Liver (tissue), 3 donors: ENCODE results near the gene ZNFX1.

Experiments used
- ATF3 ChIP-seq: IDR thresholded peaks from 2 replicates; pipeline ENCODE4 v1.6.1; 2016; ENCODE audit warnings: antibody characterized with exemption
- CTCF ChIP-seq: fragments of 150-350 bp; IDR thresholded peaks from 2 replicates; pipeline ENCODE4 v1.5.1; 2017; ENCODE audit warnings: improper control_type of control experiment, low read depth, low read length; ENCODE audit not compliant: missing input control
- EGR1 ChIP-seq, 2 donors: IDR thresholded peaks; 2 replicates each; pipeline ENCODE4 v1.6.1; 2016 to 2018; ENCODE audit warnings: antibody characterized with exemption in 2 of 2, low read depth in 2 of 2
- GABPA ChIP-seq, 2 donors: IDR thresholded peaks in 1 of 2; conservative IDR thresholded peaks in 1 of 2; 2 replicates each; pipeline ENCODE4 v1.6.1; 2016; ENCODE audit warnings: antibody characterized with exemption in 2 of 2, mild to moderate bottlenecking in 1 of 2, moderate library complexity in 1 of 2
- HNF4A ChIP-seq, 2 donors: conservative IDR thresholded peaks; 2 replicates each; pipeline ENCODE4 v1.6.1; 2016; ENCODE audit warnings: antibody characterized with exemption in 2 of 2, mild to moderate bottlenecking in 2 of 2
- HNF4G ChIP-seq: IDR thresholded peaks from 2 replicates; pipeline ENCODE4 v1.6.1; 2016; ENCODE audit warnings: antibody characterized with exemption
- JUND ChIP-seq, 2 donors: IDR thresholded peaks; 2 replicates each; pipeline ENCODE4 v1.6.1; 2016; ENCODE audit warnings: antibody characterized with exemption in 2 of 2
- MAX ChIP-seq: IDR thresholded peaks from 2 replicates; pipeline ENCODE4 v1.6.1; 2016; ENCODE audit warnings: antibody characterized with exemption
- NR2F2 ChIP-seq: IDR thresholded peaks from 2 replicates; pipeline ENCODE4 v1.6.1; 2016; ENCODE audit warnings: antibody characterized with exemption
- RAD21 ChIP-seq, 2 donors: IDR thresholded peaks; 2 replicates each; pipeline ENCODE4 v1.6.1; 2016; ENCODE audit warnings: antibody characterized with exemption in 2 of 2, mild to moderate bottlenecking in 2 of 2
- REST ChIP-seq: IDR thresholded peaks from 2 replicates; pipeline ENCODE4 v1.6.1; 2016; ENCODE audit warnings: antibody characterized with exemption, mild to moderate bottlenecking
- TAF1 ChIP-seq: conservative IDR thresholded peaks from 2 replicates; pipeline ENCODE4 v1.6.1; 2016; ENCODE audit warnings: antibody characterized with exemption, mild to moderate bottlenecking
- YY1 ChIP-seq: IDR thresholded peaks from 2 replicates; pipeline ENCODE4 v1.6.1; 2016; ENCODE audit warnings: antibody characterized with exemption, mild to moderate bottlenecking
- donor health status: healthy.
- donor health status: healthy.

GRCh38 chr20:49284818-49285217, 7.0 kb upstream of the ZNFX1 start:
- TF ChIP-seq CTCF (no peak), RAD21 (IDR thresholded peaks at IDR 0.05) (no peak), HNF4A (conservative IDR thresholded peaks at IDR 0.05) (no peak), MAX (no peak), TAF1 (no peak), EGR1 (IDR thresholded peaks at IDR 0.05; ENCODE audit: low read depth in 2 of 2) (no peak), YY1 (no peak), JUND (IDR thresholded peaks at IDR 0.05) (no peak), GABPA (IDR thresholded peaks at IDR 0.05 in 1 of 2, conservative IDR thresholded peaks at IDR 0.05 in 1 of 2) (no peak), HNF4G (no peak), NR2F2 (no peak), ATF3 (no peak), REST (no peak)
